ENCODE measurements around the gene PGAP3.

DNA sequence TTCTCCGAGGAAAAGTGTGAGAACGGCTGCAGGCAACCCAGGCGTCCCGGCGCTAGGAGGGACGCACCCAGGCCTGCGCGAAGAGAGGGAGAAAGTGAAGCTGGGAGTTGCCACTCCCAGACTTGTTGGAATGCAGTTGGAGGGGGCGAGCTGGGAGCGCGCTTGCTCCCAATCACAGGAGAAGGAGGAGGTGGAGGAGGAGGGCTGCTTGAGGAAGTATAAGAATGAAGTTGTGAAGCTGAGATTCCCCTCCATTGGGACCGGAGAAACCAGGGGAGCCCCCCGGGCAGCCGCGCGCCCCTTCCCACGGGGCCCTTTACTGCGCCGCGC lies 11.9 kb upstream of the PGAP3 start, which contains the start of gene ERBB2:
- TF ChIP-seq, protein P1, sequence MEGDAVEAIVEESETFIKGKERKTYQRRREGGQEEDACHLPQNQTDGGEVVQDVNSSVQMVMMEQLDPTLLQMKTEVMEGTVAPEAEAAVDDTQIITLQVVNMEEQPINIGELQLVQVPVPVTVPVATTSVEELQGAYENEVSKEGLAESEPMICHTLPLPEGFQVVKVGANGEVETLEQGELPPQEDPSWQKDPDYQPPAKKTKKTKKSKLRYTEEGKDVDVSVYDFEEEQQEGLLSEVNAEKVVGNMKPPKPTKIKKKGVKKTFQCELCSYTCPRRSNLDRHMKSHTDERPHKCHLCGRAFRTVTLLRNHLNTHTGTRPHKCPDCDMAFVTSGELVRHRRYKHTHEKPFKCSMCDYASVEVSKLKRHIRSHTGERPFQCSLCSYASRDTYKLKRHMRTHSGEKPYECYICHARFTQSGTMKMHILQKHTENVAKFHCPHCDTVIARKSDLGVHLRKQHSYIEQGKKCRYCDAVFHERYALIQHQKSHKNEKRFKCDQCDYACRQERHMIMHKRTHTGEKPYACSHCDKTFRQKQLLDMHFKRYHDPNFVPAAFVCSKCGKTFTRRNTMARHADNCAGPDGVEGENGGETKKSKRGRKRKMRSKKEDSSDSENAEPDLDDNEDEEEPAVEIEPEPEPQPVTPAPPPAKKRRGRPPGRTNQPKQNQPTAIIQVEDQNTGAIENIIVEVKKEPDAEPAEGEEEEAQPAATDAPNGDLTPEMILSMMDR (IDR thresholded peaks at IDR 0.05): no peak
- no peak for TF ChIP-seq ZFX (IDR thresholded peaks at IDR 0.05; ENCODE audit: borderline replicate concordance)

All from 22Rv1 (cell line).